Stimulated activated CD8-positive, alpha-beta memory T cell treated with anti-CD3 and anti-CD28 coated beads, Interleukin-15, amount 100 ng/mL, for 1 hour (primary cell): ENCODE measurements around the gene AGBL4.

ENCODE experiments used
- DNase-seq: peaks from one replicate; pipeline ENCODE4 v3.0.0-alpha.2; 2020; ENCODE audit warnings: low read depth

AGBL4 gene

GRCh38 chr1:48718705-48719104, 1305.0 kb downstream of the AGBL4 start:
- DNase-seq, result no peak

GRCh38 chr1:48718116-48718630, 1305.6 kb downstream of the AGBL4 start:
- DNase-seq, result no peak

GRCh38 chr1:48717082-48717481, 1306.7 kb downstream of the AGBL4 start:
- DNase-seq, result no peak

GRCh38 chr1:48715921-48716320, 1307.8 kb downstream of the AGBL4 start:
- no peak for DNase-seq

GRCh38 chr1:48710915-48711314, 1312.8 kb downstream of the AGBL4 start:
- DNase-seq, result no peak

- DNase-seq, result no peak
Observed at GRCh38 chr1:48710318-48710717, 1313.4 kb downstream of the AGBL4 start.

GRCh38 chr1:48704736-48705135, 1319.0 kb downstream of the AGBL4 start:
- no peak for DNase-seq

GRCh38 chr1:48701445-48701844, 1322.3 kb downstream of the AGBL4 start:
- no peak for DNase-seq

GRCh38 chr1:48697066-48697707, 1326.6 kb downstream of the AGBL4 start:
- DNase-seq, result peak; percentile 32

GRCh38 chr1:48695161-48695560, 1328.6 kb downstream of the AGBL4 start:
- no peak for DNase-seq

- DNase-seq, result no peak
Observed at GRCh38 chr1:48693674-48694320, 1330.0 kb downstream of the AGBL4 start.

- DNase-seq, result no peak
Observed at GRCh38 chr1:48693180-48693579, 1330.6 kb downstream of the AGBL4 start.

GRCh38 chr1:48692235-48692634, 1331.5 kb downstream of the AGBL4 start:
- DNase-seq, result no peak

- DNase-seq, result no peak
Observed at GRCh38 chr1:48691429-48692001, 1332.2 kb downstream of the AGBL4 start.

- no peak for DNase-seq
Observed at GRCh38 chr1:48688102-48688760, 1335.5 kb downstream of the AGBL4 start.

GRCh38 chr1:48687282-48688045, 1336.3 kb downstream of the AGBL4 start:
- no peak for DNase-seq

- no peak for DNase-seq
Observed at GRCh38 chr1:48686159-48686558, 1337.6 kb downstream of the AGBL4 start.

- no peak for DNase-seq
Observed at GRCh38 chr1:48684381-48684780, 1339.4 kb downstream of the AGBL4 start.

- DNase-seq, result no peak
Observed at GRCh38 chr1:48683839-48684238, 1339.9 kb downstream of the AGBL4 start.

- DNase-seq, result no peak
Observed at GRCh38 chr1:48681476-48682305, 1342.1 kb downstream of the AGBL4 start.

GRCh38 chr1:48680411-48681035, 1343.2 kb downstream of the AGBL4 start:
- DNase-seq, result no peak
